HG03103 (cell line): ENCODE results near the gene ZBTB20.
A peak's percentile ranks its signal among the peaks of the same experiment; 100 is the strongest.
"Not testable (repeated sequence)": the region's sequence is repeated elsewhere in the genome, so short reads cannot be mapped to it uniquely, and the experiment has no call there.

Experiments used
- ATAC-seq: cut with Tn5 transposase; IDR thresholded peaks from one replicate; pipeline ENCODE4 v1.9.1; 2021; ENCODE audit warnings: low read depth; ENCODE audit not compliant: unreplicated experiment

Gene ZBTB20

DNA sequence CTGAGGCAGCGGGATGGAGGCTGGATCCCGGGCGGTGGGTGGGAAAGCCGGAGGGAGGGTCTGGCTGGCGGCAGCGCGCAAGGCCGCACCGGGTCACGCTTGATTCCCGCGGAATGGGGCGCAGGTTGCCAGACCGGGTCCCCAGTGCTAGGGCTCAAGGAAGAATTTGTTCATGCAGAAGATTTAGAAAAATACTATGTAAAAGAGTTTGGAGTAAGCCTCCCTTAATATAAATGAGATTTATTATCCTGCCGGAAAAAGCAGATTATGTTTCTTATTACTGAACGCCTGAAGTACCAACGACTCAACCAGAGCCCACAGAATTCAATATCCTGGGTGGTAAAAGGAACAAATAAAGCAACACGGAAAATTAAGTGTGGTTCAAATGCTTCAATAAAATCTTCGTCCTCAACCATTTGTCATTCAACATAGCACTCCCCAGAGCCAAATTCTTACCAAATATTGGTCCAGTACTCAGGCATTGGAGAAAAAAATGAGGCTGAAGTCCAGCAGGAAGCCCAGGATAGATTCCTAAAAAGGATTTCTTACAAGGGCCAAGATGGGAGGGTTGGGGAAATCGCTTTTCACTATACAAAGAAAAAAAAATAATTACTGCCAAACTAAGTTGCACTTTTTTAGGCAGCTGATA is 1.2 kb upstream of the ZBTB20 start:
- ATAC-seq, result no peak

DNA sequence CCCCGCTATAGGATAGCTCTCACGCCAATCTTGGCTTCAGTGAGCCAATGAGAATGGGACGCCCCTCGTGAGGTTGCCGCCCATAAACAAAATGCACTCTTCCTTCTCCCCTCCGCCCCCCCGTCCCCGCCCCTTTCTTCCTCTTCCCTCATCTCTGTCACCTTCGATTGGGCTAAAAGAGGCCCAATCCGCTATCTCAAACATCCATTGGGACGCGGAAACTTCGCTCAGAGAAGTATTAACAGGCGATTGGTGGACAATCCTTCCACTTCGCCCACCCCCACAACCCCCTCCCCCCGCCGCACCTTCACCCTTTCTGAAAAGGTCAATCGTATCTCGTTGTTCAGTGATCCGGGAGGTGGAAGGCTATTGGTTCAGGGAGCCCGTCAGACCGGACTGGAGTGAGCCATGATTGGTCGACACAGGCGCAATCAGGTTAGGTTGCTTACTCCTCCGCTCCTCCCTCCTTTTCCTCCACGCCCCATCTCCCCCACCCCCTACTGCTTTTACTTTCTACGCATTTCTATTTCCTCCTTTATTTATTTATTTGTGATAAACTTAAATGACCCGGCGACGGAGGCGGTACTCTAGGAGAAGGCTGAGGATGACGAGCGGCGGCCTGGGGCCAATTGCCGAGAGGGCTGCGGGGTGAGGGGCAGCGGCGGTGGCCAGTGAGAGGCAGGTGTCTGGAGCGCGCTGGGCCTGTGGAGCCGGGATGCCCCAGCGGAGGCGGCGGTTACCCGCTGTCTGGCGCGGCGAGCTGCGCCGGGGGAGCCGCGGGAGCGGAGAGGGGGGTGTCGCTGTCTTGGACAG is 447 bp upstream of the ZBTB20 start:
- peak; percentile 72 for ATAC-seq

DNA sequence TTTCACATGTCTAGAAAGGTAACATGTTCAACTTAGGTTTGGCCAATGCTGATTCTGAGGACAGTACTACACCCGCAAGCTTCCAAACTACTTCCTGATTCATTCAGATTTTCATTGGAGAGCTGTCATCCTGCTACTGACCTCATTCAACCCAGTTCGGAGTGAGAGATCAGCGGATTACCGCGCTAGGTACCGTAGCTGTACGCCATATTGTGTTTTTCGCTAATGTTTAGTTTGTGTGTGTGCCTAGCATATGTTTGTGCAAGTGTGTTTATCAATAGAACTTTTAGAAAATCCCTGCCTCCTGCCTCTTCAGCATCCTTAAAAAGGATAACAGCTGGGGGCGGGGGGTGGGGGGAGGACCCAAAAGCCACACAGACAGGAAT is 1.1 kb downstream of the ZBTB20 start:
- no peak for ATAC-seq

GRCh38 chr3:115141033-115141757 is 5.9 kb downstream of the ZBTB20 start:
- ATAC-seq, result peak; percentile 48

- no peak for ATAC-seq
These were observed 8.0 kb downstream of the ZBTB20 start for GRCh38 chr3:115139072-115139471.

GRCh38 chr3:115134648-115135347 is 12.3 kb downstream of the ZBTB20 start:
- ATAC-seq, result no peak

DNA sequence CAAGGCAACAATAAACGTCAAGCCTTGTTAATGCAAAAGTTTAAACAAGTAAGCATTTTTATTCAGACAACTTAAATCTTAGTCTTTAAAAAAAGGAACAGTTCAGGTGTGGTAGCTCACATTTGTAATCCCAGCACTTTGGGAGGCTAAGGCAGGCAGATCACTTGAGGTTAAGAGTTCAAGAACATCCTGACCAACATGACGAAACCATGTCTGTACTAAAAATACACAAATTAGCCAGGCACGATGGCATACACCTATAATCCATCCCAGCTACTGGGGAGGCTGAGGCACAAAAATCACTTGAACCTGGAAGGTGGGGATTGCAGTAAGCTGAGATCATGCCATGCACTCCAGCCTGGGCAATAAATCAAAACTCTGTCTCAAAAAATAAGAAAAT is 19.9 kb downstream of the ZBTB20 start:
- ATAC-seq, result no peak

- ATAC-seq, result no peak
These were observed 26.5 kb downstream of the ZBTB20 start for GRCh38 chr3:115120597-115120996.

DNA sequence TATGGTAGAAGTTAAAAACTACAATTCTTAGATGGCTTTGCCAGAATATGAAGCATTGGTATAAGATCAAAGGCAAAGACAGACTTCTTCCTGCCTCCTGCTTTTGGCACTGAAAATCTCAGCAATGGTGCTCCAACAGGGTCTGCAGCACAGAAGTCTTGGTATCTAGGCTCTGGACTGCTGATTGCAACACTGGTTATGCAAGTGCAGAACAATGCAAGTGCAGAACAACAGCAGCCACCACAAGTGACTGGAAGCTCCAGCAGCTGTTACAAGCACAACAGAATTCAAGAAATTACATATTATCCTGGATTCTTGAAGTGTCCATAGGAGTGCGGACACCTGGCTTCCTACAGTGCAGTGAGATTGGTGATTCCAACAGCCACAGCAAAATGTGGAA is 33.7 kb downstream of the ZBTB20 start:
- no peak for ATAC-seq

- no peak for ATAC-seq
These were observed 35.5 kb downstream of the ZBTB20 start for GRCh38 chr3:115111632-115112031.

DNA sequence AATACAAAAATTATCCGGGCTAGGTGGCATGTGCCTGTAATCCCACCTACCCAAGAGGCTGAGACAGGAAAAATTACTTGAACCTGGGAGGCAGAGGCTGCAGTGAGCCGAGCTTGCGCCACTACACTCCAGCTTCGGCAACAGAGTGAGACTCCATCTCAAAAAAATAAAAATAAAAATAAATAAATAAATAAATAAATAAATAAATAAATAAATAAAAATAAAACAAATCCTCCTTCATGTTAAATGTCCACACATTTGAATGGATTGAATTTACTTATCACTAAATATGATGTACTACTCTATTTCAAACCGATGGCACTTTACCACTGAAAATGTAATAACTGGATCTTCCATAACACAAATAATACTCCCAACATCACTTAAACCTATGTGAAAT is 36.3 kb downstream of the ZBTB20 start:
- no peak for ATAC-seq

DNA sequence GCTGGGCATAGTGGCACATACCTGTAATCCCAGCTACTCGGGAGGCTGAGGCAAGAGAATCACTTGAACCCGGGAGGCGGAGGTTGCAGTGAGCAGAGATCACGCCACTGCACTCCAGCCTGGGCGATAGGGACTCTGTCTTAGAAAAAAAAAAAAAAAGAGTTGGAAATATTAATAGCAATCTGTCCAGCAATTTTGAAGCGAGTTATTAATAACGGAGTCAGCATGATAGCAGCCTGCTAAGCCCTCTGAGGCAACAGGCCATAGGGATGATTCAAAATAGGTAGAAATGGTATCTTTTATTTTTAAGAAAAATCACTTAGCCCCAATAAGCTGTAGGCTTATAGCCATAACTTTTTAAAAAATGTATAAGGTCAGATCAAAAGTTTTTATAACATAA is 37.0 kb downstream of the ZBTB20 start:
- not testable (repeated sequence) for ATAC-seq

DNA sequence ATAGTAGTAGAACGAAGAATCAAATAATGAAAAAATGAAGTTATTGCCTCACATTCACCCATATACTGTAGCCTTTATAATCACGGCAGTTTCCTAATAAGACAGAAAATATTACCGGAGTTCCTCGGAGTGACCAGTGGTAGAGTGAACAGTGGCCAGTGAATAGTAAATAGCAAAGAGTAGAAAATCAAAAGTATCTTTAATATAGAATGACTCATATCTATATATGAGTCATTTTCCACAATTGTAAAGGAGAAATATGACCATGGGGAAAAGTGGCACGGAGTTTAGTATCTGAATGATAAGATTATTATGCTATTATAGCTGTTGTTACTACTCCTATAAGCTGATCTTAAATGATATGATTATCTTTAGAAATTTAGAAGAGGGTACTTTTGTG is 38.5 kb downstream of the ZBTB20 start:
- no peak for ATAC-seq

GRCh38 chr3:115102046-115102445 is 45.0 kb downstream of the ZBTB20 start:
- ATAC-seq, result no peak

GRCh38 chr3:115100806-115101205 is 46.3 kb downstream of the ZBTB20 start:
- no peak for ATAC-seq

- ATAC-seq, result peak; percentile 85
These were observed 47.0 kb downstream of the ZBTB20 start for GRCh38 chr3:115099986-115100571.

DNA sequence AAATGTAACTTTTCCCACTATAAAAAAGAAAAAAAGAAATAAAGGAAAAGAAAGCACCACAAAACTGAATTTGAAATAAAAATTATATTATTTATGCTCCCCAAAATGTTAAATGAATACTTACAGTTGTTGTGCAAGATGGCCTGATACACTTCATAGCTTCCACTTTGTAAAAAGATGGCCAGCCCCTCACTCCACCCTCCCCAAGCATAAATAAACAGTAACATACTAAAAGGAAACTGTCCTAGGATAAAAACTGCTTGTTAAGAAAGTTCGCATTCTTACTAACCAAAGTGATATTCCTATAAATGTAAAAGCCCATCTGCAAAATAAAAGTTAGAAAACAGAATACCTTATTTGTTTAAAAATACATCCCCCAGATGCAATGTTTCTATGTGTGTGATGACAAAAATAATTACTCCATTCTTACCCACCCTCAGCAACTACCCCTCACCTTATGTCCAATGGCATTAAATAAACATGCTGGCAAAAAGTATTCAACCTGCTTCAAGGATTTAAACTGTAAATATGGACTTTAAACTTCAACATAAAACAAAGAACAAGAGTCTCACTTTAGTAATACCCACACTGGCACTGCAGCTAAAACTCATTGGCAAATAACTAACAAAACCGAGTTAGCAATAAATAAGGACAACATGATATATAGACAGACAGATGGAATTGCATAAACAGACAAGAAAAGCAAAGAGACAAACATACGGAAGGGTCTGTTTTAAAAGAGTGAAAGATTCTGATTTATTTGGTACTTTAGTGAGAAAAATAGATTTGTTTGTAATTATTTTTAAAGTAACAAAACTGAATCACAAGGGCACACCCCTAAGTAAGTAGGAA is 47.7 kb downstream of the ZBTB20 start:
- no peak for ATAC-seq

DNA sequence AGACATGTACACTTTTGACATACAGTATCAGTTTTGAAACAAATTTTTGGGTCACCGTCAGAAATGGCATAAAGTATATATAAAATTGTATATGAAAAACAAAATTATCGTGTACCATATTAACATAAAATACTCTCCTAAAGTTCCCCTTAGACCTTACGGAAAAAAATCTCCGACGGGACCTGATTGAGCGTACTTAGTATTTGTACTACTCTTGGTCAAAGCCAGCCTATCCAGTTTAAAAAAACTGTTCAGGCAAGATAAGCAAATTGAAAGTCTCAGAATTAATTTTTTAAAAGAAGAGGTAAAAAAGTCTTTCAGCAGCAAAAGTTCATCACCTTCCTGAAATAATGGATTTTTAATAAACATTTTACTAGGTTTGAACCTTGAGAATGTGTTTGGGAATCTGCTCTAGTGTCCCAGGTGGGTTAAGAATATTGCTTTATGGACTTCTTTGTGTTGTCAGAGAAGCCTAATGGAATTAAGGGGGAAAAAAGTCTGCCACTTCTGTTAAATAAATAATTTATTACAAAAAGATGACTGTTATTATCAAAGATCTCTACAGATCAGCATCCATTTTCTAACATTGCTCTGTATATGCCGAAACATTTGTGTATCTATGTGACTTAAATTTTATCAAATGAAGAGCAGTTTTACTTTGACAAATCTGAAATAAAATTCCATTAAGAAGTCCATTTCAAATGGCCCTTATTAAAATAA is 48.6 kb downstream of the ZBTB20 start:
- no peak for ATAC-seq

GRCh38 chr3:115095236-115095635 is 51.9 kb downstream of the ZBTB20 start:
- no peak for ATAC-seq
